A673 (cell line): Measurements from ENCODE around the gene OLIG1.

Experiments
- EZH2 ChIP-seq: fragments of 200-600 bp; sonication (generic); IDR thresholded peaks from 2 replicates; pipeline ENCODE4 v1.6.1; 2017; ENCODE audit warnings: borderline replicate concordance, low read depth, mild to moderate bottlenecking, mixed read lengths, antibody characterized with exemption, low read length; ENCODE audit not compliant: poor library complexity, severe bottlenecking
- TF ChIP-seq, protein P1 (sequence below): fragments of 300-800, 200-600 bp; sonication (generic); conservative IDR thresholded peaks from 2 replicates; pipeline ENCODE4 v1.5.1; 2017; ENCODE audit warnings: low read depth, mild to moderate bottlenecking, antibody characterized with exemption, low read length, moderate library complexity, mixed read lengths

DNA sequence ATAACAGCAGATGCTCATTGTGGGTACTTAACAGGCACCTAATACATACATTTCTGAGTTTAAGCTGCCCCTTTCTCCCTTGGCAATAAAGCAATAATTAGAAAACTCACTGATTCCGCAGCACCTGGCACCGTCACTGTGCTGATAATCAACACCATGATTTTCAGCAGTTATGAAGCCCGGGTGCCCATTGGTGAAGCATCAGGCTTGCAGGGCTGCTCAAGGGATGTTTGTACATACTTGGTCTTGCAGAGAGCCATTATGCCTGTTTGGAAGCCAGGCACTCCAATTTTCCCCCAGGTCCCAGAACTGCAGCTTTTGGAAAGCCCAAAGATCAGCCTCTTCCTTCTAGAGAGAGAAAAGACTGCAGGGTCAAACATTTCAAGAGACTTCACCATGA, 44.3 kb downstream of the OLIG1 start:
- TF ChIP-seq, protein P1, sequence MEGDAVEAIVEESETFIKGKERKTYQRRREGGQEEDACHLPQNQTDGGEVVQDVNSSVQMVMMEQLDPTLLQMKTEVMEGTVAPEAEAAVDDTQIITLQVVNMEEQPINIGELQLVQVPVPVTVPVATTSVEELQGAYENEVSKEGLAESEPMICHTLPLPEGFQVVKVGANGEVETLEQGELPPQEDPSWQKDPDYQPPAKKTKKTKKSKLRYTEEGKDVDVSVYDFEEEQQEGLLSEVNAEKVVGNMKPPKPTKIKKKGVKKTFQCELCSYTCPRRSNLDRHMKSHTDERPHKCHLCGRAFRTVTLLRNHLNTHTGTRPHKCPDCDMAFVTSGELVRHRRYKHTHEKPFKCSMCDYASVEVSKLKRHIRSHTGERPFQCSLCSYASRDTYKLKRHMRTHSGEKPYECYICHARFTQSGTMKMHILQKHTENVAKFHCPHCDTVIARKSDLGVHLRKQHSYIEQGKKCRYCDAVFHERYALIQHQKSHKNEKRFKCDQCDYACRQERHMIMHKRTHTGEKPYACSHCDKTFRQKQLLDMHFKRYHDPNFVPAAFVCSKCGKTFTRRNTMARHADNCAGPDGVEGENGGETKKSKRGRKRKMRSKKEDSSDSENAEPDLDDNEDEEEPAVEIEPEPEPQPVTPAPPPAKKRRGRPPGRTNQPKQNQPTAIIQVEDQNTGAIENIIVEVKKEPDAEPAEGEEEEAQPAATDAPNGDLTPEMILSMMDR: no peak
- TF ChIP-seq EZH2: no peak
